HEK293 (cell line): ENCODE measurements around the gene GALNT15.

ENCODE experiments used
- CTCF ChIA-PET: fragments of 350-600 bp; formaldehyde crosslinking; extraction: SDS; loops from one replicate; lab custom pipeline; 2021; ENCODE audit warnings: antibody characterized with exemption; lab: Yijun Ruan, JAX
- POLR2A ChIA-PET: fragments of 300-600 bp; formaldehyde crosslinking; extraction: SDS; loops from one replicate; lab custom pipeline; 2020; ENCODE audit warnings: antibody characterized with exemption, inconsistent platforms; lab: Yijun Ruan, JAX
- H3K27ac ChIP-seq: fragments of 200-500 bp; sonication (Bioruptor generic); 2 replicates; pipeline ENCODE4 v1.5.1; 2014; ENCODE audit warnings: low read depth, low read length, control low read depth, inconsistent platforms; ENCODE audit errors: extremely low read depth
- H3K36me3 ChIP-seq, 2 experiments: fragments of 200-500 bp in 1 of 2; sonication (Bioruptor generic) in 1 of 2; 1 replicate in 1 of 2; 2 replicates in 1 of 2; pipeline ENCODE4 v1.5.1; 2014 to 2017; ENCODE audit warnings: inconsistent platforms in 2 of 2, low read length in 2 of 2; ENCODE audit not compliant: control insufficient read depth in 2 of 2, insufficient read depth in 1 of 2
- H3K4me1 ChIP-seq: fragments of 200-500 bp; sonication (Bioruptor generic); 2 replicates; pipeline ENCODE4 v1.5.1; 2014; ENCODE audit warnings: mild to moderate bottlenecking, low read length, inconsistent platforms; ENCODE audit not compliant: control insufficient read depth, insufficient read depth
- H3K4me3 ChIP-seq: 2 replicates; pipeline ENCODE4 v1.5.1; 2011; ENCODE audit warnings: low read depth, mild to moderate bottlenecking, control low read depth, low read length, moderate library complexity
- H3K9me3 ChIP-seq: fragments of 200-500 bp; sonication (Bioruptor generic); 2 replicates; pipeline ENCODE4 v1.5.1; 2014; ENCODE audit warnings: low read depth, low read length, inconsistent platforms; ENCODE audit not compliant: control insufficient read depth, insufficient read depth
- HOXD13 ChIP-seq: sonication (generic); formaldehyde crosslinking; IDR thresholded peaks from 2 replicates; pipeline ENCODE4 v1.8.0; 2022; ENCODE audit warnings: missing genetic modification reagents, borderline replicate concordance
- MYNN ChIP-seq: fragments of 450-650 bp; formaldehyde crosslinking; IDR thresholded peaks from 2 replicates; pipeline ENCODE4 v1.5.1; 2016; ENCODE audit warnings: missing biosample characterization, missing genetic modification characterization, borderline replicate concordance
- OSR2 ChIP-seq: fragments of 450-650 bp; formaldehyde crosslinking; IDR thresholded peaks from 2 replicates; pipeline ENCODE4 v1.5.1; 2016; ENCODE audit warnings: missing biosample characterization, missing genetic modification characterization
- SP7 ChIP-seq: fragments of 450-650 bp; formaldehyde crosslinking; IDR thresholded peaks from 2 replicates; pipeline ENCODE4 v1.5.1; 2016; ENCODE audit warnings: missing biosample characterization, missing genetic modification characterization
- TRIM28 ChIP-seq: IDR thresholded peaks from 2 replicates; pipeline ENCODE4 v1.6.1; 2011; ENCODE audit warnings: low read length, control low read depth, borderline replicate concordance
- ZFP3 ChIP-seq: fragments of 450-650 bp; formaldehyde crosslinking; IDR thresholded peaks from 2 replicates; pipeline ENCODE4 v1.5.1; 2016; ENCODE audit warnings: low read depth, missing biosample characterization, missing genetic modification characterization
- ZFP41 ChIP-seq: fragments of 450-650 bp; formaldehyde crosslinking; IDR thresholded peaks from 2 replicates; pipeline ENCODE4 v1.5.1; 2016; ENCODE audit warnings: missing biosample characterization, missing genetic modification characterization, borderline replicate concordance
- ZNF146 ChIP-seq: fragments of 450-650 bp; formaldehyde crosslinking; IDR thresholded peaks from 2 replicates; pipeline ENCODE4 v1.5.1; 2016; ENCODE audit warnings: missing biosample characterization, missing genetic modification characterization
- ZNF2 ChIP-seq: fragments of 450-650 bp; formaldehyde crosslinking; IDR thresholded peaks from 2 replicates; pipeline ENCODE4 v1.5.1; 2016; ENCODE audit warnings: missing biosample characterization, missing genetic modification characterization
- ZNF248 ChIP-seq: fragments of 450-650 bp; formaldehyde crosslinking; IDR thresholded peaks from 2 replicates; pipeline ENCODE4 v1.5.1; 2017; ENCODE audit warnings: missing biosample characterization, missing genetic modification characterization
- ZNF335 ChIP-seq: fragments of 450-650 bp; formaldehyde crosslinking; conservative IDR thresholded peaks from 2 replicates; pipeline ENCODE4 v1.5.1; 2016; ENCODE audit warnings: missing biosample characterization, missing genetic modification characterization
- ZNF366 ChIP-seq: fragments of 450-650 bp; formaldehyde crosslinking; conservative IDR thresholded peaks from 2 replicates; pipeline ENCODE4 v1.5.1; 2016; ENCODE audit warnings: missing biosample characterization, missing genetic modification characterization
- ZNF529 ChIP-seq: fragments of 450-650 bp; formaldehyde crosslinking; IDR thresholded peaks from 2 replicates; pipeline ENCODE4 v1.5.1; 2017; ENCODE audit warnings: missing genetic modification characterization, missing biosample characterization; ENCODE audit not compliant: insufficient replicate concordance
- ZNF549 ChIP-seq: fragments of 450-650 bp; IDR thresholded peaks from 2 replicates; pipeline ENCODE4 v1.5.1; 2018; ENCODE audit warnings: missing biosample characterization, missing genetic modification characterization, mild to moderate bottlenecking, inconsistent platforms, moderate library complexity
- ZNF561 ChIP-seq: fragments of 450-650 bp; IDR thresholded peaks from 2 replicates; pipeline ENCODE4 v1.5.1; 2018; ENCODE audit warnings: missing biosample characterization, missing genetic modification characterization, borderline replicate concordance
- ZNF580 ChIP-seq: fragments of 450-650 bp; formaldehyde crosslinking; IDR thresholded peaks from 2 replicates; pipeline ENCODE4 v1.5.1; 2016; ENCODE audit warnings: missing biosample characterization, missing genetic modification characterization
- ZNF585B ChIP-seq: fragments of 450-650 bp; formaldehyde crosslinking; IDR thresholded peaks from 2 replicates; pipeline ENCODE4 v1.5.1; 2016; ENCODE audit warnings: missing biosample characterization, missing genetic modification characterization
- ZNF600 ChIP-seq: fragments of 450-650 bp; formaldehyde crosslinking; IDR thresholded peaks from 2 replicates; pipeline ENCODE4 v1.5.1; 2016; ENCODE audit warnings: missing biosample characterization, missing genetic modification characterization
- ZNF626 ChIP-seq: fragments of 450-650 bp; sonication (Bioruptor Pico); formaldehyde crosslinking; IDR thresholded peaks from 2 replicates; pipeline ENCODE4 v1.5.1; 2018; ENCODE audit warnings: missing biosample characterization, missing genetic modification characterization, inconsistent platforms
- ZNF768 ChIP-seq: fragments of 450-650 bp; formaldehyde crosslinking; IDR thresholded peaks from 2 replicates; pipeline ENCODE4 v1.5.1; 2018; ENCODE audit warnings: missing biosample characterization, mild to moderate bottlenecking, missing genetic modification characterization
- ZNF791 ChIP-seq: fragments of 450-650 bp; formaldehyde crosslinking; IDR thresholded peaks from 2 replicates; pipeline ENCODE4 v1.5.1; 2016; ENCODE audit warnings: missing biosample characterization, missing genetic modification characterization
- ZNF843 ChIP-seq: fragments of 450-650 bp; formaldehyde crosslinking; IDR thresholded peaks from 2 replicates; pipeline ENCODE4 v1.5.1; 2016; ENCODE audit warnings: missing biosample characterization, missing genetic modification characterization
- TF ChIP-seq, protein P1 (sequence below): fragments of 450-650 bp; formaldehyde crosslinking; IDR thresholded peaks from 2 replicates; pipeline ENCODE4 v1.5.1; 2016; ENCODE audit warnings: missing biosample characterization, missing genetic modification characterization
- TF ChIP-seq, protein P2 (sequence below): sonication (generic); formaldehyde crosslinking; IDR thresholded peaks from 2 replicates; pipeline ENCODE4 v1.8.1; 2022; ENCODE audit warnings: mild to moderate bottlenecking, moderate library complexity, missing genetic modification reagents
- TF ChIP-seq, protein P3 (sequence below): fragments of 450-650 bp; formaldehyde crosslinking; IDR thresholded peaks from 2 replicates; pipeline ENCODE4 v1.5.1; 2016; ENCODE audit warnings: missing biosample characterization, missing genetic modification characterization
- TF ChIP-seq, protein P4 (sequence below): IDR thresholded peaks from 2 replicates; pipeline ENCODE4 v1.6.1; 2011; ENCODE audit warnings: mild to moderate bottlenecking, low read depth, low read length, borderline replicate concordance
- TF ChIP-seq, protein P5 (sequence below): fragments of 450-650 bp; formaldehyde crosslinking; IDR thresholded peaks from 2 replicates; pipeline ENCODE4 v1.5.1; 2016; ENCODE audit warnings: missing biosample characterization, missing genetic modification characterization

Gene GALNT15

DNA sequence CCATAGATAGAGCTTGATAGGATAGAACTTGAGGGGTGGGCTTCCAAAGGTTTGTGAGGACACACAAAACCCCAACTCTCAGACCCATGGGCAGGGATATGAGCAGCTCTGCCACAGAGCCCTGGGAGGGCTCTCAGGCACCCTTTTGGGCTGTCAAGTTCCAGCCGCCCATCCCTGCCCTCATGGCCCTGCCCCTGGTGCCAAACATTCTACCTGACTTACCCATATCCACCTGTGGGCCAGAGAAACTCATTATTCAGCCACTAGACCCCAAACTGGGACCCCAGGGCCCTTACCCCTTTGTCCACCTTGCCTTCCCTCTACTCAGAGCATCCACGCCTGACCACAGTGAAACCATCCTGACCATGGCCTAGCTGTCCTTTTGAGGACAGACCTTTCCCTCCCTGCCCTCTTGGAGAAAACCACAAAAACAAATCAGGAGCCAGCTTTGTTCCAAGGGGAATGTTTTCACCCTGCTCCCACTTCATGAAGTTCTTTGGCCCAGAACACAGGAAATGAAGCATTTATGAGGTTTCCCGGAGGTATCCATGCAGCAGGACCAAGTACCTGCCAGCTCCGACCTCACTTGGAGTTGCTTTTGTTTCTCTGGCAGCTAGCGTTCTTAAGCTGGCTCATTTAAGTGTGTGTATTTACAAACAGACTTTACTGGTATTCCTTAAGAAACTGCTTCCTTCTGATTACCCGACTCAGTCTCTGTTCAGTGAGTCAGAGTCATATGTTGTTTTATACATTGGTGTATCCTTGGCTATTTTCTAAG lies 34.2 kb upstream of the GALNT15 start:
- H3K9me3 ChIP-seq = no peaks in the 10 kb centered on the region

GRCh38 chr3:16140894-16141285 lies 33.6 kb upstream of the GALNT15 start:
- ChIA-PET CTCF (interaction anchor here (0.5 kb wide), 1 partner anchor 73 kb away, joined by 4 read pairs; no protein-coding TSS in a partner anchor), POLR2A (interaction anchor here (0.9 kb wide), 1 partner anchor 12 kb away, joined by 3 read pairs; no protein-coding TSS in a partner anchor)
- no peak overlapping the region for H3K27ac ChIP-seq

More for the DNA sequence above, 34.2 kb upstream of the GALNT15 start:
- ChIA-PET CTCF (interaction anchor here (0.8 kb wide), 1 partner anchor 91 kb away, joined by 3 read pairs; no protein-coding TSS in a partner anchor), POLR2A (no interaction called here)
- TF ChIP-seq ZNF561 (tag by site-specific recombination) (no peak), ZNF585B (tag by site-specific recombination) (no peak), TRIM28 (no peak), ZNF843 (tag by site-specific recombination) (no peak), HOXD13 (CRISPR knock-in tag) (no peak), ZNF791 (tag by site-specific recombination) (no peak)
- TF ChIP-seq, protein P1, sequence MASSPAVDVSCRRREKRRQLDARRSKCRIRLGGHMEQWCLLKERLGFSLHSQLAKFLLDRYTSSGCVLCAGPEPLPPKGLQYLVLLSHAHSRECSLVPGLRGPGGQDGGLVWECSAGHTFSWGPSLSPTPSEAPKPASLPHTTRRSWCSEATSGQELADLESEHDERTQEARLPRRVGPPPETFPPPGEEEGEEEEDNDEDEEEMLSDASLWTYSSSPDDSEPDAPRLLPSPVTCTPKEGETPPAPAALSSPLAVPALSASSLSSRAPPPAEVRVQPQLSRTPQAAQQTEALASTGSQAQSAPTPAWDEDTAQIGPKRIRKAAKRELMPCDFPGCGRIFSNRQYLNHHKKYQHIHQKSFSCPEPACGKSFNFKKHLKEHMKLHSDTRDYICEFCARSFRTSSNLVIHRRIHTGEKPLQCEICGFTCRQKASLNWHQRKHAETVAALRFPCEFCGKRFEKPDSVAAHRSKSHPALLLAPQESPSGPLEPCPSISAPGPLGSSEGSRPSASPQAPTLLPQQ (tag by site-specific recombination) = no peak
- TF ChIP-seq, protein P2, sequence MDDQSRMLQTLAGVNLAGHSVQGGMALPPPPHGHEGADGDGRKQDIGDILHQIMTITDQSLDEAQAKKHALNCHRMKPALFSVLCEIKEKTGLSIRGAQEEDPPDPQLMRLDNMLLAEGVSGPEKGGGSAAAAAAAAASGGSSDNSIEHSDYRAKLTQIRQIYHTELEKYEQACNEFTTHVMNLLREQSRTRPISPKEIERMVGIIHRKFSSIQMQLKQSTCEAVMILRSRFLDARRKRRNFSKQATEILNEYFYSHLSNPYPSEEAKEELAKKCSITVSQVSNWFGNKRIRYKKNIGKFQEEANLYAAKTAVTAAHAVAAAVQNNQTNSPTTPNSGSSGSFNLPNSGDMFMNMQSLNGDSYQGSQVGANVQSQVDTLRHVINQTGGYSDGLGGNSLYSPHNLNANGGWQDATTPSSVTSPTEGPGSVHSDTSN (CRISPR knock-in tag) = no peak
- H3K27ac ChIP-seq = no peak overlapping the region
- H3K4me1 ChIP-seq = peaks cover 13% of the 10 kb centered on the region
- no peak overlapping the region for H3K4me3 ChIP-seq
- H3K36me3 ChIP-seq = no peaks in the 10 kb centered on the region

More at GRCh38 chr3:16140894-16141285, 33.6 kb upstream of the GALNT15 start:
- Histone ChIP-seq H3K9me3 (no peaks in the 10 kb centered on the region), H3K4me3 (no peak overlapping the region), H3K4me1 (peaks cover 13% of the 10 kb centered on the region), H3K36me3 (no peaks in the 10 kb centered on the region)
- TF ChIP-seq ZFP3 (tag by site-specific recombination) (no peak), OSR2 (tag by site-specific recombination) (no peak), ZNF2 (no peak), ZNF335 (tag by site-specific recombination) (no peak), ZFP41 (no peak), ZNF768 (no peak), ZNF529 (tag by site-specific recombination) (no peak), ZNF366 (tag by site-specific recombination) (no peak), ZNF626 (tag by site-specific recombination) (no peak), SP7 (tag by site-specific recombination) (no peak), ZNF248 (tag by site-specific recombination) (no peak), ZNF580 (tag by site-specific recombination) (no peak), ZNF146 (no peak), ZNF600 (no peak), MYNN (tag by site-specific recombination) (no peak), ZNF549 (no peak)
- TF ChIP-seq, protein P3, sequence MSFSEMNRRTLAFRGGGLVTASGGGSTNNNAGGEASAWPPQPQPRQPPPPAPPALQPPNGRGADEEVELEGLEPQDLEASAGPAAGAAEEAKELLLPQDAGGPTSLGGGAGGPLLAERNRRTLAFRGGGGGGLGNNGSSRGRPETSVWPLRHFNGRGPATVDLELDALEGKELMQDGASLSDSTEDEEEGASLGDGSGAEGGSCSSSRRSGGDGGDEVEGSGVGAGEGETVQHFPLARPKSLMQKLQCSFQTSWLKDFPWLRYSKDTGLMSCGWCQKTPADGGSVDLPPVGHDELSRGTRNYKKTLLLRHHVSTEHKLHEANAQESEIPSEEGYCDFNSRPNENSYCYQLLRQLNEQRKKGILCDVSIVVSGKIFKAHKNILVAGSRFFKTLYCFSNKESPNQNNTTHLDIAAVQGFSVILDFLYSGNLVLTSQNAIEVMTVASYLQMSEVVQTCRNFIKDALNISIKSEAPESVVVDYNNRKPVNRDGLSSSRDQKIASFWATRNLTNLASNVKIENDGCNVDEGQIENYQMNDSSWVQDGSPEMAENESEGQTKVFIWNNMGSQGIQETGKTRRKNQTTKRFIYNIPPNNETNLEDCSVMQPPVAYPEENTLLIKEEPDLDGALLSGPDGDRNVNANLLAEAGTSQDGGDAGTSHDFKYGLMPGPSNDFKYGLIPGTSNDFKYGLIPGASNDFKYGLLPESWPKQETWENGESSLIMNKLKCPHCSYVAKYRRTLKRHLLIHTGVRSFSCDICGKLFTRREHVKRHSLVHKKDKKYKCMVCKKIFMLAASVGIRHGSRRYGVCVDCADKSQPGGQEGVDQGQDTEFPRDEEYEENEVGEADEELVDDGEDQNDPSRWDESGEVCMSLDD (tag by site-specific recombination) = no peak
- TF ChIP-seq, protein P4, sequence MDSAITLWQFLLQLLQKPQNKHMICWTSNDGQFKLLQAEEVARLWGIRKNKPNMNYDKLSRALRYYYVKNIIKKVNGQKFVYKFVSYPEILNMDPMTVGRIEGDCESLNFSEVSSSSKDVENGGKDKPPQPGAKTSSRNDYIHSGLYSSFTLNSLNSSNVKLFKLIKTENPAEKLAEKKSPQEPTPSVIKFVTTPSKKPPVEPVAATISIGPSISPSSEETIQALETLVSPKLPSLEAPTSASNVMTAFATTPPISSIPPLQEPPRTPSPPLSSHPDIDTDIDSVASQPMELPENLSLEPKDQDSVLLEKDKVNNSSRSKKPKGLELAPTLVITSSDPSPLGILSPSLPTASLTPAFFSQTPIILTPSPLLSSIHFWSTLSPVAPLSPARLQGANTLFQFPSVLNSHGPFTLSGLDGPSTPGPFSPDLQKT = no peak
- TF ChIP-seq, protein P5, sequence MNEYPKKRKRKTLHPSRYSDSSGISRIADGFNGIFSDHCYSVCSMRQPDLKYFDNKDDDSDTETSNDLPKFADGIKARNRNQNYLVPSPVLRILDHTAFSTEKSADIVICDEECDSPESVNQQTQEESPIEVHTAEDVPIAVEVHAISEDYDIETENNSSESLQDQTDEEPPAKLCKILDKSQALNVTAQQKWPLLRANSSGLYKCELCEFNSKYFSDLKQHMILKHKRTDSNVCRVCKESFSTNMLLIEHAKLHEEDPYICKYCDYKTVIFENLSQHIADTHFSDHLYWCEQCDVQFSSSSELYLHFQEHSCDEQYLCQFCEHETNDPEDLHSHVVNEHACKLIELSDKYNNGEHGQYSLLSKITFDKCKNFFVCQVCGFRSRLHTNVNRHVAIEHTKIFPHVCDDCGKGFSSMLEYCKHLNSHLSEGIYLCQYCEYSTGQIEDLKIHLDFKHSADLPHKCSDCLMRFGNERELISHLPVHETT = no peak
